ENCODE results near the gene ALOXE3. TPM values are rescaled to one million over a fixed set of nuclear protein-coding genes. Genes with fewer than 3 reads are reported as not detected.

ALOXE3 gene
- total RNA-seq, 1 donor from 2014 or later, result not detected

DNA sequence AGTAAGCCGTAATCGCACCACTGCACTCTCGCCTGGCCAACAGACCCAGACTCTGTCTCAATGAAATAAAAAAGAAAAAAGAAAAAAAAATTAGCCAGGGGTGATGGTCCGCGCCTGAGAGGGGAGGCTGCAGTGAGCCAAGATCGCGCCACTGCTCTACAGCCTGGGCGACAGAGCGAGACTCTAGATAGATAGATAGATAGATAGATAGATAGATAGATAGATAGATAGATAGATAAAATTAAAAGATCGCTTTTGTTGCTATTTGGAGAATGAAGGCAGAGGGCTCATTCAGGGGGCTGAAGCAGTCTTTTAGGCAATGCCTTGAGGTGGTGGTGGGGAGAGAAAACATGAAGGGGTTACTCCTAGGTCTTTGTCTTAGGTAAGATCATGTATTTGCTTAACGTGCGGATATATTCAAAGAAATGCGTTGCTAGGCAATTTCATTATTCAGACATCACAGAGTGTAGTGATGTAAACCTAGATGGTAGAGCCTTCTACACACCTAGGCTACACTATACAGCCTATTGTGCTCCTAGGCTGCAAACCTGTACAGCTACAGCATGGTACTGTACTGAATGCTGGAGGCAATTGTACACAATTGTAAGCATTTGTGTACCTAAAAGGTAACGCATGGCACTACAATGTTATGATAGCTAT is 9.9 kb upstream of the ALOXE3 start:
- Mint-ChIP-seq H3K9me3 (ENCODE audit: low read depth) (no peaks in the 10 kb centered on the region), H3K36me3 (ENCODE audit: insufficient read depth) (no peaks in the 10 kb centered on the region), H3K27me3 (peaks cover 68% of the 10 kb centered on the region), H3K27ac (no peak overlapping the region), H3K4me3 (ENCODE audit: low read depth) (no peak overlapping the region), H3K4me1 (ENCODE audit: low read depth) (peaks cover 24% of the 10 kb centered on the region)
- TF ChIP-seq, protein P1, sequence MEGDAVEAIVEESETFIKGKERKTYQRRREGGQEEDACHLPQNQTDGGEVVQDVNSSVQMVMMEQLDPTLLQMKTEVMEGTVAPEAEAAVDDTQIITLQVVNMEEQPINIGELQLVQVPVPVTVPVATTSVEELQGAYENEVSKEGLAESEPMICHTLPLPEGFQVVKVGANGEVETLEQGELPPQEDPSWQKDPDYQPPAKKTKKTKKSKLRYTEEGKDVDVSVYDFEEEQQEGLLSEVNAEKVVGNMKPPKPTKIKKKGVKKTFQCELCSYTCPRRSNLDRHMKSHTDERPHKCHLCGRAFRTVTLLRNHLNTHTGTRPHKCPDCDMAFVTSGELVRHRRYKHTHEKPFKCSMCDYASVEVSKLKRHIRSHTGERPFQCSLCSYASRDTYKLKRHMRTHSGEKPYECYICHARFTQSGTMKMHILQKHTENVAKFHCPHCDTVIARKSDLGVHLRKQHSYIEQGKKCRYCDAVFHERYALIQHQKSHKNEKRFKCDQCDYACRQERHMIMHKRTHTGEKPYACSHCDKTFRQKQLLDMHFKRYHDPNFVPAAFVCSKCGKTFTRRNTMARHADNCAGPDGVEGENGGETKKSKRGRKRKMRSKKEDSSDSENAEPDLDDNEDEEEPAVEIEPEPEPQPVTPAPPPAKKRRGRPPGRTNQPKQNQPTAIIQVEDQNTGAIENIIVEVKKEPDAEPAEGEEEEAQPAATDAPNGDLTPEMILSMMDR (IDR thresholded peaks at IDR 0.05; ENCODE audit: unreplicated experiment), result no peak
- no peak for DNase-seq (ENCODE audit: low spot score, unreplicated experiment)

DNA sequence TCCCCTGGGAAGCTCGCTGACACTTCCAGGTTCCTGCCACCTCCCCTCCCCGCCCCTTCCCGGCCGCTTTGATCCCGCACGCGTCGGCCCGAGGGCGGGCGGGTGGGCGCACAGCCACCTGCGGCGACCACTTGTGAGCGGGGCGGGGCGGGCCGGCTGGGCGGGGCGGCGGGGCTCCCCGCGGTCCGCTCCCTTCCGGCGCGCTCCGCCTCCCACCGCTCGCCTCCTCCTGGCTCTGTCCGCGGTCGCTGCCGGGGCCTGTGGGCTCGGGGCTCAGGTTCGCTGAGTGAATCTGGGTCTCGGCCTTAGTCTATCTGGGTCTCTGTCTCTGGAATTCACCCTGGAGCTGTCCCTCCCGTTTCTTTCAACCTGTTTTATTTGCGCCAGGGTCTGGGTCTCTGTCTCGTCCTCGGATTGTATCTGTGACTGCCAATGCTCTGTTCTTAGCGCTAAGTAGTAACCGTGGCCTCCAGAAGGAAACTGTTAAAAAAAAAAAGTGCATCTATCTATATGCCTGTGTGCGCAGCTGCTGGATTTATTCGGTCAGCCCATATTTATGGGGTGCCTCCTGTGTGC is 8.3 kb upstream of the ALOXE3 start:
- peak overlapping the region; percentile 99 for H3K27ac Mint-ChIP-seq
- H3K27me3 Mint-ChIP-seq, result peaks cover 75% of the 10 kb centered on the region
- peak overlapping the region; percentile 79 for H3K4me3 Mint-ChIP-seq (ENCODE audit: low read depth)
- peaks cover 31% of the 10 kb centered on the region for H3K4me1 Mint-ChIP-seq (ENCODE audit: low read depth)
- TF ChIP-seq, protein P1 (IDR thresholded peaks at IDR 0.05; ENCODE audit: unreplicated experiment), result no peak
- H3K9me3 Mint-ChIP-seq (ENCODE audit: low read depth), result no peaks in the 10 kb centered on the region
- DNase-seq (ENCODE audit: low spot score, unreplicated experiment), result no peak
- no peaks in the 10 kb centered on the region for H3K36me3 Mint-ChIP-seq (ENCODE audit: insufficient read depth)

GRCh38 chr17:8125947-8126490 is 7.7 kb upstream of the ALOXE3 start:
- H3K36me3 Mint-ChIP-seq (ENCODE audit: insufficient read depth), result no peaks in the 10 kb centered on the region
- peaks cover 31% of the 10 kb centered on the region for H3K4me1 Mint-ChIP-seq (ENCODE audit: low read depth)
- TF ChIP-seq, protein P1 (IDR thresholded peaks at IDR 0.05; ENCODE audit: unreplicated experiment), result no peak
- no peak for DNase-seq (ENCODE audit: low spot score, unreplicated experiment)
- H3K9me3 Mint-ChIP-seq (ENCODE audit: low read depth), result no peaks in the 10 kb centered on the region
- H3K27ac Mint-ChIP-seq, result peak overlapping the region; percentile 99
- peaks cover 74% of the 10 kb centered on the region for H3K27me3 Mint-ChIP-seq
- H3K4me3 Mint-ChIP-seq (ENCODE audit: low read depth), result peak overlapping the region; percentile 79

GRCh38 chr17:8125154-8125946 is 7.0 kb upstream of the ALOXE3 start:
- Mint-ChIP-seq H3K4me3 (ENCODE audit: low read depth) (peak overlapping the region; percentile 79), H3K27me3 (peaks cover 79% of the 10 kb centered on the region), H3K36me3 (ENCODE audit: insufficient read depth) (peaks cover under 1% of the 10 kb centered on the region), H3K4me1 (ENCODE audit: low read depth) (peaks cover 33% of the 10 kb centered on the region), H3K27ac (peak overlapping the region; percentile 99), H3K9me3 (ENCODE audit: low read depth) (no peaks in the 10 kb centered on the region)
- DNase-seq (ENCODE audit: low spot score, unreplicated experiment), result peak; percentile 83
- TF ChIP-seq, protein P1 (IDR thresholded peaks at IDR 0.05; ENCODE audit: unreplicated experiment), result no peak

Measured in progenitor cell of endocrine pancreas (in vitro differentiated cells).